ENCODE data around the gene SEC24D.

DNA sequence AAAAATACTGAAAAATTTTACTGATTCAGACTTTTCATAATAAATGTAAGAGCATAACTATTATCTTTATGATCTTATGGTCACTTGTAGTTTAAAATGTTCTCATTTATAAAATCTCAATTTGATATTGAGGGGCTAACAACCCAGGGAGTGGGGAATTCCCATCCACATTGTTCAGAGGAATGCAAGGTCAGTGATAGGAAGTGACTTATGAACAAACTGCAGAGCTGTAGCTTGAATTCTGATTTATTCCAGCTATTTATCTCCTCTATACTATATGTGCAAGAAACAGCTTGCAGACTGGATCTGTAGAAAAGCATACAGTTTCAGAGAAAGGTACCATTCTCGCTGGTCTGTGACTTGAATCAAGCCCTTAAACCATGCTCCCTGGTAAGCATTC lies 61.6 kb downstream of the SEC24D start:
- TF ChIP-seq POLR2AphosphoS5 (IDR thresholded peaks at IDR 0.05), result no peak
- TF ChIP-seq, protein P1, sequence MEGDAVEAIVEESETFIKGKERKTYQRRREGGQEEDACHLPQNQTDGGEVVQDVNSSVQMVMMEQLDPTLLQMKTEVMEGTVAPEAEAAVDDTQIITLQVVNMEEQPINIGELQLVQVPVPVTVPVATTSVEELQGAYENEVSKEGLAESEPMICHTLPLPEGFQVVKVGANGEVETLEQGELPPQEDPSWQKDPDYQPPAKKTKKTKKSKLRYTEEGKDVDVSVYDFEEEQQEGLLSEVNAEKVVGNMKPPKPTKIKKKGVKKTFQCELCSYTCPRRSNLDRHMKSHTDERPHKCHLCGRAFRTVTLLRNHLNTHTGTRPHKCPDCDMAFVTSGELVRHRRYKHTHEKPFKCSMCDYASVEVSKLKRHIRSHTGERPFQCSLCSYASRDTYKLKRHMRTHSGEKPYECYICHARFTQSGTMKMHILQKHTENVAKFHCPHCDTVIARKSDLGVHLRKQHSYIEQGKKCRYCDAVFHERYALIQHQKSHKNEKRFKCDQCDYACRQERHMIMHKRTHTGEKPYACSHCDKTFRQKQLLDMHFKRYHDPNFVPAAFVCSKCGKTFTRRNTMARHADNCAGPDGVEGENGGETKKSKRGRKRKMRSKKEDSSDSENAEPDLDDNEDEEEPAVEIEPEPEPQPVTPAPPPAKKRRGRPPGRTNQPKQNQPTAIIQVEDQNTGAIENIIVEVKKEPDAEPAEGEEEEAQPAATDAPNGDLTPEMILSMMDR (IDR thresholded peaks at IDR 0.05), result no peak
- no peak for TF ChIP-seq POLR2A (IDR thresholded peaks at IDR 0.05)
- TF ChIP-seq EP300 (IDR thresholded peaks at IDR 0.05; ENCODE audit: low read depth), result no peak

Measured in transverse colon (tissue), 4 donors.